Pancreas (tissue), 10 donors: ENCODE data around the gene ZER1. TPM values are rescaled to one million over a fixed set of nuclear protein-coding genes. Genes with fewer than 3 reads are reported as not detected.
A peak's percentile ranks its signal among the peaks of the same experiment; 100 is the strongest.

Experiments used
- ATAC-seq, 4 donors: fragments of 200-7000 bp; cut with Tn5 transposase; one replicate each; pipeline versions ENCODE4 v1.8.0 to v1.9.1; 2020; ENCODE audit warnings: mild to moderate bottlenecking in 4 of 4, moderate library complexity in 4 of 4
- DNase-seq, 6 donors: peaks; one replicate each; pipeline ENCODE4 v3.0.0-alpha.2; 2020
- FAIRE-seq: peaks from 2 replicates; lab custom pipeline; 2012; peaks lifted over from hg19 to GRCh38; lab: Jason Lieb, UNC
- H3K27ac ChIP-seq, 4 donors: fragments of 200-600 bp; sonication (generic); 1 replicate in 3 of 4; 2 replicates in 1 of 4; pipeline versions ENCODE4 v1.5.0 to v1.8.0; 2020
- H3K27me3 ChIP-seq, 4 donors: fragments of 200-600 bp; one replicate each; pipeline ENCODE4 v1.8.0; 2021
- H3K36me3 ChIP-seq, 3 donors: fragments of 200-600 bp; sonication (generic) in 1 of 3; one replicate each; pipeline versions ENCODE4 v1.5.0 to v1.8.0; 2020 to 2021
- H3K4me1 ChIP-seq, 3 donors: fragments of 200-600 bp; one replicate each; pipeline ENCODE4 v1.8.0; 2021
- H3K4me3 ChIP-seq, 4 donors: fragments of 200-600 bp; sonication (generic) in 2 of 4; one replicate each; pipeline versions ENCODE4 v1.5.0 to v1.8.0; 2020 to 2021
- H3K9me3 ChIP-seq, 4 donors: fragments of 200-600 bp; one replicate each; pipeline ENCODE4 v1.8.0; 2021
- CTCF ChIP-seq, 4 donors: fragments of 200-600 bp; sonication (generic) in 3 of 4; IDR thresholded peaks; one replicate each; pipeline versions ENCODE4 v1.5.0 to v1.8.0; 2021; ENCODE audit warnings: antibody characterized with exemption in 4 of 4
- WGBS, 2 donors: extraction: QIAGEN DNeasy Blood & Tissue Kit; methylation state at CpG; one replicate each; pipeline ENCODE4 v1.1.7; 2013; 5-methylcytosine and 5-hydroxymethylcytosine counted together
- intact Hi-C, 3 donors: fragments of 100-400 bp; cut with DNase I; formaldehyde crosslinking; loops; one replicate each; pipeline versions ENCODE4 v1.11.1 to v1.14.2; 2022
- polyA plus RNA-seq, 2 donors: library from polyadenylated mRNA; stranded (reverse); fragments of 200-250 nt; gene quantifications; one replicate each; pipeline ENCODE4 v1.2.3, GENCODE V29; 2013
- total RNA-seq, 6 donors: library from RNA; stranded (reverse); fragmentation: NEBNext Ultra II Directional in 4 of 6; extraction: Animal tissue kit (Norgen Biotek cat#: 25700) in 4 of 6; gene quantifications; one replicate each; pipeline versions ENCODE4 v1.2.1 to v1.2.4, GENCODE V29; 2021 to 2023
- donor health status: healthy with polysubstance abuse.
- donor health status: DM: no; HTN: no; CAD: no; lungs with moderate emphysema.
- donor health status: DM: no; HTN: no; CAD: no.
- donor health status: control.
- donor health status: control.
- donor health status: Bipolar disorder and iron deficiency.
- donor health status: DM: yes; HTN: yes; CAD: no.
- donor health status: DM: no; HTN: no; CAD: no.
- donor health status: DM: no; HTN: no; CAD: no.
- donor health status: DM: yes; HTN: yes; CAD: no.

ZER1 gene
- total and polyA plus RNA-seq, 8 donors = 15.8 to 23.4 (median 17.9) TPM

GRCh38 chr9:128765499-128765898 is 6.2 kb downstream of the ZER1 start:
- no peak overlapping the region for H3K4me3 ChIP-seq
- H3K9me3 ChIP-seq = no peaks in the 10 kb centered on the region
- no peaks in the 10 kb centered on the region for H3K36me3 ChIP-seq
- no peak overlapping the region for H3K27ac ChIP-seq
- ATAC-seq = peak in 3 of 4 donors; percentile 47 to 84 (median 53)
- no peak for FAIRE-seq
- peaks cover 0 to 14% (median 6%) of the 10 kb centered on the region in 3 donors for H3K4me1 ChIP-seq
- whole genome bisulfite sequencing, 2 donors = 22 to 32% methylated on average over 3 of the region's 3 CpGs
- no peak for TF ChIP-seq CTCF (IDR thresholded peaks at IDR 0.05)
- H3K27me3 ChIP-seq = no peaks in the 10 kb centered on the region
- intact Hi-C loops = no loop called here
- no peak for DNase-seq

- no peak for FAIRE-seq
Measured at GRCh38 chr9:128764361-128764760, 7.4 kb downstream of the ZER1 start.

GRCh38 chr9:128762671-128763449 is 8.9 kb downstream of the ZER1 start:
- Histone ChIP-seq H3K27ac (no peak overlapping the region), H3K27me3 (no peaks in the 10 kb centered on the region), H3K4me1 (peaks cover 0 to 9% (median 3%) of the 10 kb centered on the region in 3 donors), H3K4me3 (no peak overlapping the region), H3K36me3 (no peaks in the 10 kb centered on the region), H3K9me3 (no peaks in the 10 kb centered on the region)
- DNase-seq = no peak
- intact Hi-C loops = no loop called here
- no peak for TF ChIP-seq CTCF (IDR thresholded peaks at IDR 0.05)
- peak in 1 of 4 donors; percentile 20 for ATAC-seq
- 65 to 73% methylated on average over 9 of the region's 9 CpGs for WGBS, 2 donors
- no peak for FAIRE-seq

More at GRCh38 chr9:128764361-128764760, 7.4 kb downstream of the ZER1 start:
- H3K27ac ChIP-seq = peak overlapping the region in 1 of 4 donors; percentile 3
- no peaks in the 10 kb centered on the region for H3K36me3 ChIP-seq
- intact Hi-C loops = no loop called here
- ATAC-seq (peak in 3 of 4 donors; percentile 23 to 37 (median 26)), DNase-seq (no peak)
- WGBS, 2 donors = 77% methylated on average over 6 of the region's 6 CpGs
- TF ChIP-seq CTCF (IDR thresholded peaks at IDR 0.05) = no peak
- H3K4me3 ChIP-seq = no peak overlapping the region
- no peaks in the 10 kb centered on the region for H3K9me3 ChIP-seq
- no peaks in the 10 kb centered on the region for H3K27me3 ChIP-seq
- H3K4me1 ChIP-seq = peaks cover 0 to 9% (median 3%) of the 10 kb centered on the region in 3 donors

GRCh38 chr9:128757602-128758001 is 14.1 kb downstream of the ZER1 start:
- DNase-seq (no peak), FAIRE-seq (no peak), ATAC-seq (no peak)
- intact Hi-C loops = no loop called here
- Histone ChIP-seq H3K27me3 (no peaks in the 10 kb centered on the region), H3K9me3 (no peaks in the 10 kb centered on the region), H3K36me3 (peaks cover 0 to 12% (median 10%) of the 10 kb centered on the region in 3 donors), H3K4me3 (no peak overlapping the region), H3K4me1 (no peaks in the 10 kb centered on the region), H3K27ac (no peak overlapping the region)
- no peak for TF ChIP-seq CTCF (IDR thresholded peaks at IDR 0.05)
- 92 to 93% methylated on average over 6 of the region's 6 CpGs for WGBS, 2 donors

- Histone ChIP-seq H3K9me3 (no peaks in the 10 kb centered on the region), H3K4me1 (no peaks in the 10 kb centered on the region), H3K27ac (no peak overlapping the region), H3K27me3 (no peaks in the 10 kb centered on the region), H3K4me3 (no peak overlapping the region), H3K36me3 (peaks cover 0 to 30% (median 29%) of the 10 kb centered on the region in 3 donors)
- intact Hi-C loops = no loop called here
- ATAC-seq = no peak
- no peak for FAIRE-seq
- WGBS, 2 donors = 94 to 95% methylated on average over 16 of the region's 16 CpGs
- no peak for DNase-seq
- no peak for TF ChIP-seq CTCF (IDR thresholded peaks at IDR 0.05)
Measured at GRCh38 chr9:128753627-128754026, 18.1 kb downstream of the ZER1 start.
